Astrocyte (in vitro differentiated cells and primary cell): ENCODE results near the gene RABGAP1L. TPM values are rescaled to one million over a fixed set of nuclear protein-coding genes. Genes with fewer than 3 reads are reported as not detected.

Source experiments
- DNase-seq: peaks from one replicate; pipeline ENCODE4 v3.0.0-alpha.2; 2010; ENCODE audit warnings: low read depth
- FAIRE-seq: peaks from 2 replicates; lab custom pipeline; 2011; peaks lifted over from hg19 to GRCh38; lab: Jason Lieb, UNC
- H2AFZ ChIP-seq: 2 replicates; pipeline ENCODE4 v1.6.0; 2012; ENCODE audit warnings: low read depth, low read length, inconsistent platforms
- H3K27ac ChIP-seq: 2 replicates; pipeline ENCODE4 v1.5.1; 2011; ENCODE audit warnings: low read depth, low read length, inconsistent platforms
- H3K27me3 ChIP-seq: 2 replicates; pipeline ENCODE4 v1.6.0; 2011; ENCODE audit warnings: low read length, inconsistent platforms; ENCODE audit not compliant: insufficient read depth
- H3K36me3 ChIP-seq: 2 replicates; pipeline ENCODE4 v1.5.1; 2011; ENCODE audit warnings: low read length, inconsistent platforms; ENCODE audit not compliant: insufficient read depth
- H3K4me1 ChIP-seq: 2 replicates; pipeline ENCODE4 v1.5.1; 2011; ENCODE audit warnings: low read length, inconsistent platforms; ENCODE audit not compliant: insufficient read depth
- H3K4me2 ChIP-seq: 2 replicates; pipeline ENCODE4 v1.6.0; 2012; ENCODE audit warnings: low read length, inconsistent platforms
- H3K4me3 ChIP-seq: 2 replicates; pipeline ENCODE4 v1.5.1; 2011; ENCODE audit warnings: low read depth, mild to moderate bottlenecking, low read length, inconsistent platforms; ENCODE audit not compliant: insufficient read depth
- H3K79me2 ChIP-seq: 2 replicates; pipeline ENCODE4 v1.6.0; 2012; ENCODE audit warnings: mild to moderate bottlenecking, low read length, inconsistent platforms; ENCODE audit not compliant: insufficient read depth
- H3K9ac ChIP-seq: 2 replicates; pipeline ENCODE4 v1.6.0; 2012; ENCODE audit warnings: mild to moderate bottlenecking, low read length, inconsistent platforms
- H3K9me3 ChIP-seq: 2 replicates; pipeline ENCODE4 v1.5.1; 2012; ENCODE audit warnings: low read depth, mild to moderate bottlenecking, low read length, inconsistent platforms; ENCODE audit not compliant: insufficient read depth
- H4K20me1 ChIP-seq: 2 replicates; pipeline ENCODE4 v1.6.0; 2012; ENCODE audit warnings: low read length, inconsistent platforms; ENCODE audit not compliant: insufficient read depth
- H3K27ac Mint-ChIP-seq: one replicate; pipeline ENCODE4 v1.8.0; 2021; ENCODE audit warnings: mild to moderate bottlenecking, mixed read lengths; ENCODE audit not compliant: unreplicated experiment
- H3K27me3 Mint-ChIP-seq: one replicate; pipeline ENCODE4 v1.8.0; 2021; ENCODE audit warnings: low read depth, mixed read lengths; ENCODE audit not compliant: unreplicated experiment
- H3K36me3 Mint-ChIP-seq: one replicate; pipeline ENCODE4 v1.8.0; 2021; ENCODE audit warnings: low read depth, mixed read lengths; ENCODE audit not compliant: unreplicated experiment
- H3K4me1 Mint-ChIP-seq: one replicate; pipeline ENCODE4 v1.8.0; 2021; ENCODE audit warnings: low read depth, mixed read lengths; ENCODE audit not compliant: unreplicated experiment
- H3K4me3 Mint-ChIP-seq: one replicate; pipeline ENCODE4 v1.8.0; 2021; ENCODE audit warnings: mild to moderate bottlenecking, moderate library complexity, mixed read lengths; ENCODE audit not compliant: unreplicated experiment
- H3K9me3 Mint-ChIP-seq: one replicate; pipeline ENCODE4 v1.8.0; 2021; ENCODE audit warnings: mild to moderate bottlenecking, mixed read lengths; ENCODE audit not compliant: unreplicated experiment
- EZH2 ChIP-seq: IDR thresholded peaks from 2 replicates; pipeline ENCODE4 v1.6.1; 2012; ENCODE audit warnings: mild to moderate bottlenecking, low read length, inconsistent platforms; ENCODE audit not compliant: insufficient read depth
- total RNA-seq: library from RNA; stranded (reverse); gene quantifications from 2 replicates; pipeline ENCODE4 v1.2.1, GENCODE V29; 2021
- TF ChIP-seq, protein P1 (sequence below): IDR thresholded peaks from 2 replicates; pipeline ENCODE4 v1.5.1; 2011; ENCODE audit warnings: low read depth, mild to moderate bottlenecking, inconsistent platforms, low read length, moderate library complexity; ENCODE audit not compliant: insufficient read depth

RABGAP1L gene
- total RNA-seq, 1 donor from 2014 or later, result 40.2 TPM

DNA sequence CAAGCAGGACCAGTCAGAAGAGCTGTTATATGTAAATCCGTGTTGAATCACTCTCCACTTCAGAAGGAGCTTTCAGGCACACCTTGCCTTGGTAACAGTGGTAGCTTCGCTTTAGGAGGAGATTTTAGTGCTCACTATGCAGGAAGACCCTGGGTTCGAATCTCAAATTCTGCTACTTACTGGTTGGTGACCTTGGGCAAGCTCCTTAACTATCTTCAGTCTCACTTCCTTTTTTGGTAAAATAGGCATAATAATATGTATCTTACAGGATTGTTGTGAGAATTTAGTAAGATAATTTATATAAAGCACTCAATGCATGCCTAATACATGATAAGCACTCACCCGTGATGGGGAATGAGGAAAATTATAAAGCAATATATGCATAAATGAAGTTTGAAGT is 241.8 kb downstream of the RABGAP1L start:
- TF ChIP-seq, protein P1, sequence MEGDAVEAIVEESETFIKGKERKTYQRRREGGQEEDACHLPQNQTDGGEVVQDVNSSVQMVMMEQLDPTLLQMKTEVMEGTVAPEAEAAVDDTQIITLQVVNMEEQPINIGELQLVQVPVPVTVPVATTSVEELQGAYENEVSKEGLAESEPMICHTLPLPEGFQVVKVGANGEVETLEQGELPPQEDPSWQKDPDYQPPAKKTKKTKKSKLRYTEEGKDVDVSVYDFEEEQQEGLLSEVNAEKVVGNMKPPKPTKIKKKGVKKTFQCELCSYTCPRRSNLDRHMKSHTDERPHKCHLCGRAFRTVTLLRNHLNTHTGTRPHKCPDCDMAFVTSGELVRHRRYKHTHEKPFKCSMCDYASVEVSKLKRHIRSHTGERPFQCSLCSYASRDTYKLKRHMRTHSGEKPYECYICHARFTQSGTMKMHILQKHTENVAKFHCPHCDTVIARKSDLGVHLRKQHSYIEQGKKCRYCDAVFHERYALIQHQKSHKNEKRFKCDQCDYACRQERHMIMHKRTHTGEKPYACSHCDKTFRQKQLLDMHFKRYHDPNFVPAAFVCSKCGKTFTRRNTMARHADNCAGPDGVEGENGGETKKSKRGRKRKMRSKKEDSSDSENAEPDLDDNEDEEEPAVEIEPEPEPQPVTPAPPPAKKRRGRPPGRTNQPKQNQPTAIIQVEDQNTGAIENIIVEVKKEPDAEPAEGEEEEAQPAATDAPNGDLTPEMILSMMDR, result no peak
- TF ChIP-seq EZH2, result no peak
- H3K9me3 Mint-ChIP-seq, result no peaks in the 10 kb centered on the region
- H3K79me2 ChIP-seq, result no peaks in the 10 kb centered on the region
- no peak overlapping the region for H3K9ac ChIP-seq
- no peak overlapping the region for H3K4me3 Mint-ChIP-seq
- H3K27me3 Mint-ChIP-seq, result no peaks in the 10 kb centered on the region
- no peak overlapping the region for H3K4me2 ChIP-seq
- H2AFZ ChIP-seq, result no peak overlapping the region
- H3K4me1 Mint-ChIP-seq, result peaks cover 17% of the 10 kb centered on the region
- H3K9me3 ChIP-seq, result no peaks in the 10 kb centered on the region
- no peaks in the 10 kb centered on the region for H3K27me3 ChIP-seq
- FAIRE-seq, result no peak
- no peak overlapping the region for H3K27ac ChIP-seq
- DNase-seq, result no peak
- no peaks in the 10 kb centered on the region for H3K36me3 ChIP-seq
- peaks cover 19% of the 10 kb centered on the region for H3K4me1 ChIP-seq
- no peaks in the 10 kb centered on the region for H4K20me1 ChIP-seq
- H3K4me3 ChIP-seq, result no peak overlapping the region
- H3K27ac Mint-ChIP-seq, result no peak overlapping the region
- peaks cover 4% of the 10 kb centered on the region for H3K36me3 Mint-ChIP-seq

DNA sequence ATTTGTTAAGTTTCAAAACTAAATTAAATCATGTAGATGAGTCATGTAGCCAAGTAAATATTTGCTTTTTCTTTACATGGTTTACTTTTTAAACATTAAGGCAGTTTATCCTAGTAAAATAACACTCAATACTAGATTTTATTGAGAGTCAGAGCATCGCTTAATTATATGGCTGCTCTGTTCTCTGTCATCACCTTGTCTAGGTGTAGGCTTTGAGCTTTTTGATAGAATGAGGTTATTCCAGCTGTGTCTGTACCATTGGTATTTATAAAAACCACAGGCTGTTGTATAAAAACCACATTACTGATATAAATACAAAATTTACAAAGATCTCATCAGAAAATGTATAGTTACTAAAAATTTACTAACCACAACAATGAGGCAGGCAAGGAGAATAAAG is 245.9 kb downstream of the RABGAP1L start:
- no peak overlapping the region for H3K27ac ChIP-seq
- no peaks in the 10 kb centered on the region for H4K20me1 ChIP-seq
- peaks cover 2% of the 10 kb centered on the region for H3K36me3 Mint-ChIP-seq
- H3K4me3 Mint-ChIP-seq, result no peak overlapping the region
- no peak overlapping the region for H3K4me3 ChIP-seq
- no peaks in the 10 kb centered on the region for H3K9me3 ChIP-seq
- H3K36me3 ChIP-seq, result no peaks in the 10 kb centered on the region
- H3K9ac ChIP-seq, result no peak overlapping the region
- H3K4me1 ChIP-seq, result no peaks in the 10 kb centered on the region
- peak; percentile 8 for DNase-seq
- TF ChIP-seq, protein P1, result no peak
- TF ChIP-seq EZH2, result no peak
- H2AFZ ChIP-seq, result no peak overlapping the region
- H3K79me2 ChIP-seq, result no peaks in the 10 kb centered on the region
- H3K4me2 ChIP-seq, result no peak overlapping the region
- no peak overlapping the region for H3K27ac Mint-ChIP-seq
- no peaks in the 10 kb centered on the region for H3K27me3 ChIP-seq
- no peak for FAIRE-seq
- H3K9me3 Mint-ChIP-seq, result peaks cover 3% of the 10 kb centered on the region
- H3K4me1 Mint-ChIP-seq, result no peaks in the 10 kb centered on the region
- no peaks in the 10 kb centered on the region for H3K27me3 Mint-ChIP-seq

DNA sequence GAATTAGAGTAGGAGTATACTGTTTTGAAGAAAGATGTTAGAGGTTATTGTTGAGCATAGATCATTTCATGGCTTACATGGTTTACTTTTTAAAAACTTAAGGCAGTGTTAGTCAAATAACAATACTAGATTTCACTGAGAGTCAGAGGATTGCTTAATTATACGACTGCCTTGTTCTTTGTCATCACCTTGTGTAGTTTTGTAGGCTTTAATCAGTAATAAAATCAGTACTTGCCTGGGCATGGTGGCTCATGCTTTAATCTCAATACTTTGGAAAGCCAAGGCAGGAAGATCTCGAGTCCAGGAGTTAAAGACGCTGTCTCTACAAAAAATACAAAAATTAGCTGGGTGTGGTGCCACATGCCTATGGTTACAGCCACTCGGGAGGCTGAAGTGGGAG is 247.1 kb downstream of the RABGAP1L start:
- H3K79me2 ChIP-seq, result no peaks in the 10 kb centered on the region
- FAIRE-seq, result no peak
- no peak overlapping the region for H3K4me3 Mint-ChIP-seq

More for the DNA sequence above, 247.1 kb downstream of the RABGAP1L start:
- H2AFZ ChIP-seq, result no peak overlapping the region
- TF ChIP-seq EZH2, result no peak
- TF ChIP-seq, protein P1, result no peak
- H3K9me3 ChIP-seq, result no peaks in the 10 kb centered on the region
- H3K4me2 ChIP-seq, result no peak overlapping the region
- peaks cover 4% of the 10 kb centered on the region for H3K36me3 Mint-ChIP-seq
- H3K4me1 ChIP-seq, result no peaks in the 10 kb centered on the region
- H3K4me3 ChIP-seq, result no peak overlapping the region
- H3K27me3 Mint-ChIP-seq, result no peaks in the 10 kb centered on the region
- H3K36me3 ChIP-seq, result no peaks in the 10 kb centered on the region
- H3K9ac ChIP-seq, result no peak overlapping the region
- no peaks in the 10 kb centered on the region for H3K4me1 Mint-ChIP-seq
- no peaks in the 10 kb centered on the region for H4K20me1 ChIP-seq
- no peaks in the 10 kb centered on the region for H3K27me3 ChIP-seq
- H3K9me3 Mint-ChIP-seq, result peaks cover 3% of the 10 kb centered on the region
- DNase-seq, result no peak
- H3K27ac Mint-ChIP-seq, result no peak overlapping the region
- H3K27ac ChIP-seq, result no peak overlapping the region
